ENCODE data around the gene FRAS1.
"Not testable (repeated sequence)": the region's sequence is repeated elsewhere in the genome, so short reads cannot be mapped to it uniquely, and the experiment has no call there.

The FRAS1 gene

DNA sequence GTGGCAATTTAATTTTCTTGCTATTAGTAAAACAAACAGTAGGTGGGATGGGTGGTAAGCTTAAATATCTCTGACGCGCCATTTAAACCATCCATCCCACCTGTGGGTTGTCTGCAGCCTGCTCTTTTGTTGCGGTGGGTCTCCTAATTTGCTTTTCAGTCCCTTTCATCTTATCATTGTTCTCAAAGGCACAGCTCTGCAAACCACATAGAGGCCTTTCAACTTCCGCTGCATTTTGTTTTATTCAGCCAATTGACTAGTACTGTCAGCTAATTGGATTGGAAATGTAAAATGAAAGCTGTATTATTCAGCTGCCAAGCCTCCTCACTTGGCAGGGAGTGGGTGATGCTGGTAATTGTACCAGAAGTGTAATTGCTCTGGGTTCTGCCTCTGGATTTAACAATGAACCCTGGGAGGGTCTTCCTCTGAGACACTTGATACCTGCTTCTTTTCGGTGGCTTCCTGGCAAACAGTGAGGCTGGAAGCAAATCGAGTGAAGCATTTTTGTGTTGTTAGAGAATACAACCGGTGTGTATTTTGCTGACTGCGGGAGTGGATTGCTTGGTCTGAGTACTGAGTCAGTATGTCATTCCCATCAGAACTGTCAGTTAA, 165.6 kb downstream of the FRAS1 start:
- DNase-seq, result no peak

- DNase-seq, result no peak
Measured at GRCh38 chr4:78225236-78225635, 168.1 kb downstream of the FRAS1 start.

DNA sequence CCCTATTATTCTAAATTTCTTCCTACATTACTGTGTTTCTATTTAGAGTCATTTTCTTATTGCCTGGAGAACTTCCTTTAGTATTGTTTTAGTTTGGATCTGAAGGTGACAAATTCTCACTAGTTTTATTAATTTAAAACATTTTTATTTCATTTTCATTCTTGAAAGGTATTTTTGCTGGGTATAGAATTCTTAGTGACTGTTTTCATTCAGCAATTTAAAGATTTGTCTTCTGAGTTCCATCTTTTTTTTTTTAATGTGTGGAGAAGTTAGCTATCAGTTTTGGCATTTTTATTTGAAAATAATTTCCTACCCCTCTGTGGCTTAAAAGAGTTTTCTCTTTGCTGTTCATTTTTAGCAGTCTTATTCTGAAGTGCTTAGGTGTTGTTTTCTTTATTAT, 169.2 kb downstream of the FRAS1 start:
- no peak for DNase-seq

- DNase-seq, result no peak
Measured at GRCh38 chr4:78227411-78228057, 170.4 kb downstream of the FRAS1 start.

DNA sequence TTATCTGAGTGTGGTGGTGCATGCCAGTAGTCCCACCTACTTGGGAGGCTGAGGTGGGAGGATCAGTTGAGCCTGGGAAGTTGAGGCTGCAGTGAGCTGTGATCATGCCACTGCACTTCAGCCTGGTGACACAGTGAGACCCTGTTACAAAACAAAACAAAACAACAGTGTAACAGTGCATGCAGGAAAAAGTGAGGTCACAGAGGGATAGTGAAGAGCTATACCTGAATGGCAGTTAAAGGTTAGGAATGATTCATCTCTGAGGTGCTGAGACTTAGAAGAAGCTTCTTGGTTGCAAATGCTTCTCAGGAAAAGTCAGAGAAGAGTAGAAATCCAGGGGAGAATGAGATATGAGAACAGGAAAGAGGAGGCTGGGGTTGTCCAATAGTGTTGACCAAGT, 178.7 kb downstream of the FRAS1 start:
- no peak for DNase-seq

DNA sequence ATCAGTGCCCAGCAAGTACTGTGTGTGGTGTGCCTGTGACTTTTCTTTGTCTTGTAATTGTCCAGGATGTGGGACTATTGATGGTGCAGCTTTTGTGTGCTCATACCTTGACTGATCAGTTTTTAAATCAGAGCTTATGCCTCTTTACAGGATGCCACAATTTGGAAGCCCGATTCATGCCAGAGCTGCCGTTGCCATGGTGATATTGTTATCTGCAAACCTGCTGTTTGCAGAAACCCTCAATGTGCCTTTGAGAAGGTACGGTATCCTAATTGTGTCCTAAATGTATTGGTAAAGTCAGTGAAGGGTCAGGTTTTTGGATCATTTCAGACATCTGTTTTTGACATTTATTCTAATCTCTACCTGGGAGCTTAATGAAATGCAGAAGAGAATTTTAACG, 180.2 kb downstream of the FRAS1 start:
- no peak for DNase-seq

DNA sequence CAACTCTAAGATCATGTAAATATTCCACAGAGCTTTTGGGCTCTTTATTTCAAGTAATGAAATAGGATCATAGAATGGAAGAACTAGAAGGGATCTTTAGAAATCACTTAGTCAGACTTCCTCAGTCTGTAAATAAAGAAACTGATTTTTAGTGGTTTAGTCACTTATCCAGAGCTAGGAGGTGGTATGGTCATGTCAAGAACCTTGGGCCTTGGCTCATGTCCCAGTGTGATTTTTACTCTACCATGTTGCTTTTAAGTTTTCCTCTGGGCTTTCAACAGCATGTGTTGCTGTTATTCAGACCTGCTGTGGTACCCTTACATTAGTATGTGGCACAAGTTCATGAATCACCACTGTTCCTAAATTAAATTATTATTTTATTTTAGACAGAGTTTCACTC, 184.9 kb downstream of the FRAS1 start:
- DNase-seq, result no peak

DNA sequence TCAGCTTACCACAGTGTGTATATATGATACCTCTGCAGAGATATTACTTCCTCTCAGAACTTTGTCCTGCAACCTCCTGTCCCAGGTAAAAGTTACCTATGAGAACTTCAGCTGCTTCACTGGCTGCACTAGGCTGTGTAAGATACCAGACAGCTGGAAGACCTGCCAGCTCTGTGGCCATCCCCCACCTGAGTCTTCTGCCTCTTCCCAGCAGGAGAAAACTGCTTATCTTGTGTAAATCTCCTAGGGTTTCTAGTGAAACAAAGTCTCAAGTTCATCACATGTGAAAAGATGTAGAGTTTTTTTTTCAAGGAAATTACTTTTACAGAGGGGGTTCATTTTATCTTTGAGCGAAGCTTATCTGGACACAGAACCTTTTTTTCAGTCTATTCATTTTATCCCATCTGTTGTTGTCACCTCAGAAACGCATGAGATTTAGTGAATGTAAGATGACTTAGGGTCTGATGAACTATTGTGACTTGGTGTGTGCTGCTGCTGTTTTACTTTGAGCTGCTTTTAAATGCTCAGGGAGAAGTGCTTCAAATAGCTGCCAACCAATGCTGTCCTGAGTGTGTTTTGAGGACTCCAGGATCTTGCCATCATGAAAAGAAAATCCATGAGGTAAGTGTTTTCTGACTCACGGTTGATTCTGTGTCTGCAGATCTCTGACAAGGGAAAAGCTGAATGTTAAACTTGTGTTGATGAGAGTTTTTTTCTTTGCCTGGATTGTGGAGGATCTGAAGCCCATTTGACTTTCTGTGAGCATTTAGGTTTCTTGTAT, 187.8 kb downstream of the FRAS1 start:
- no peak for DNase-seq

- DNase-seq, result no peak
Measured at GRCh38 chr4:78247536-78248285, 190.6 kb downstream of the FRAS1 start.

DNA sequence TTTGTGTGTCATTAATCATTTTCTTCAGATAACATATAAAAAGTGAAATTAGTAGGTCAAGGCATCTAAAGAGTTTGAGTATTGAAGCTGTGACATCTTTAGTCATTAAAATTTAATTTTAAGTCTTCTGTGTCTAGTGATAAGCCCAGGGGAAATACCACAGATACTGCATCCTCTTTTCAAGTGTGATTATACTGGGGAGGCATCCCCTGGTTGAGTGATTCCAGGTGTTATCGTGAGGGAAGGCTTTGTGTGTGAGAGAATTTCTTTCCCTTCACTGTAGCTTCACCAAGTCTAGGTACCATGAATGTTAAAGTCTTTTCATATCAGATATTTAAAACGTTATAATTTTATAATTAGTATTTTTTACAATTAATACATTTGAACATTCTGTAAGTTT, 193.4 kb downstream of the FRAS1 start:
- no peak for DNase-seq

DNA sequence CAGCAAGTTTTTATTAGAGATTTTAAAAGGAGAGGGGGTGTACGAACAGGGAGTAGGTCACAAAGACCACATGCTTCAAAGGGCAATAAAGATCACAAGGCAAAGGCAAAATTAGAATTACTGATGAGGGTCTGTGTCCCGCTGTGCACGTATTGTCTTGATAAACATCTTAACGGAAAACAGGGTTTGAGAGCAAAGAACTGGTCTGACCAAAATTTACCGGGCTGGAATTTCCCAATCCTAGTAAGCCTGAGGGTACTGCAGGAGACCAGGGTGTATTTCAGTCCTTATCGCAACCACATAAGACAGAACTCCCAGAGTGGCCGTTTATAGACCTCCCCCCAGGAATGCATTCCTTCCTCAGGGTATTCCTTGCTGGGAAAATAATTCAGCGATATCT, 195.7 kb downstream of the FRAS1 start:
- DNase-seq, result not testable (repeated sequence)

- DNase-seq, result no peak
Measured at GRCh38 chr4:78254893-78255292, 197.8 kb downstream of the FRAS1 start.

- DNase-seq, result no peak
Measured at GRCh38 chr4:78265006-78265405, 207.9 kb downstream of the FRAS1 start.

DNA sequence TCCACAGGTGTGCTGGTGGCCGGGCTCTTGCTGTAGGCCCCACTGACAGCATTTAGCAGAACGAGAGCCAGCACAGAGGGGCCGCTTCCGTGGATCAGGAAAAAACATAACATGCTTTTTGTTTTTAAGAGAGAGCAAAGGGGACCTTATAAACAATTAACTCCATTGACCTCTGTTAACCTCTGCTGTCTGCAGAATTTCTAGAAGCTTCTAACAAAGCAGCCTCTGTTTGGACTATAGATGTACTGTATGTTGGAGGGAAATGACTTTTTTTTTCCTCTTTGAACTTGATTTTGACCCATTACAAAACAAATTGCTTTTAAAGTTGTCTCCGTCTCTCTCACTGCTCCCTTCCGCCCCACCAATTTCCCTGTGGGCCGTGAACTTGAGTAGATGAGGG, 210.7 kb downstream of the FRAS1 start:
- DNase-seq, result no peak

- DNase-seq, result no peak
Measured at GRCh38 chr4:78268597-78268996, 211.5 kb downstream of the FRAS1 start.

- not testable (repeated sequence) for DNase-seq
Measured at GRCh38 chr4:78275450-78275849, 218.3 kb downstream of the FRAS1 start.

- DNase-seq, result no peak
Measured at GRCh38 chr4:78286281-78286680, 229.2 kb downstream of the FRAS1 start.

DNA sequence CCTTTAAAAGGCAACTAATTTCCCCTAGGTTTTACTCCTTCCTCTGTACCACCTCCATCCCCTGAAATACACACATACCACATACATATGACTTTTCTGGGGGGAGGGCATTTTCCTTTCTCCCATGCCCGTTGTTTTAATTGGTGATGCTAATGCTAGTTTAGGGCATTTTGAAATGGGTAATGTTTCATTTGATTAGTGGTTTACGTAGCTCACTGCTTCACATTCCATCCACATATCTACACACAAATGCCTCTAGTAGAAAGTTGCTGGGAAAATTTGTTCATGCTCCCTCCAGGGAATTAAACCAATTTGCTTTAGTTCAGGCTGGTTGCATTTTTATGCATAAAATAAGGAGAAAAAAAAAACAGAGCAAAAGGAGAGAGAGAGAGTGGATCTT, 231.2 kb downstream of the FRAS1 start:
- no peak for DNase-seq

- DNase-seq, result no peak
Measured at GRCh38 chr4:78291277-78291676, 234.2 kb downstream of the FRAS1 start.

DNA sequence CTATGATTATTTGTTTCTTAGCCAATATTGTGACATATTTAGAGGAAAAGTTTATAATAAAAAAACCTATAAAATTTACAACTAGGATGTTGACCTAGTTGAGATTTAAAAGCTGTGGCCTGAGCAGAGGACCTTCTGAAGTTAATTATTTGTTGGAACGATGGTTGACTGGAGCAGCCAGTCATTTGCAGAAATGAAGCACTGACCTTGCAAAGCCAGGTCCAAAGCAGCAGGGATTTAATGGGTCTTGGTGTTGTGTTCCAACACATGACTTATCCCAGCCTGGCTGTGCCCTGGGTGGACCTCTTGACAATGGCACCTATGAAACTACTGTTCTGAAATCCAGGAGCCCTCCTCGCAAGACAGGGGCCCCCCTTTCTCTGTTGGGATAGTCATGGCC, 235.2 kb downstream of the FRAS1 start:
- no peak for DNase-seq

GRCh38 chr4:78292856-78293255, 235.7 kb downstream of the FRAS1 start:
- DNase-seq, result no peak

DNA sequence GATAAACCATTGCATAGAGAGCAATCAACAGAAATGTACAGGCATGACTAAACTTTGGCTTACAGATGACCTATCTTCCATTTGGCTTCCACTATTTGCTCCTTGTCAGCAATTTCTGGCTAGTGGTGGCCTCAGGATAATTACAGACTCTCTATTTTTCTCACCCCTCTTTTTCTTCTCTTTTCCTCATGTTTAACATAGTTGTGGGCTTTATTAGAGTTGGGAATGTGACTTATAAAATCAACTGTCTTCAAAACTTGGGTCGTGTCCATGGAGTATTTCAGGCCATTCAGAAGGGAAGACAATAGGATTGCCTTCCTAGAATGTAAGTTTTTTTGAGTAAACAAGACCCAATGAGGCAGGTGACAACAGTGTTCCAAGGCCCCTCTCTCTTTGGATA, 236.2 kb downstream of the FRAS1 start:
- DNase-seq, result no peak

DNA sequence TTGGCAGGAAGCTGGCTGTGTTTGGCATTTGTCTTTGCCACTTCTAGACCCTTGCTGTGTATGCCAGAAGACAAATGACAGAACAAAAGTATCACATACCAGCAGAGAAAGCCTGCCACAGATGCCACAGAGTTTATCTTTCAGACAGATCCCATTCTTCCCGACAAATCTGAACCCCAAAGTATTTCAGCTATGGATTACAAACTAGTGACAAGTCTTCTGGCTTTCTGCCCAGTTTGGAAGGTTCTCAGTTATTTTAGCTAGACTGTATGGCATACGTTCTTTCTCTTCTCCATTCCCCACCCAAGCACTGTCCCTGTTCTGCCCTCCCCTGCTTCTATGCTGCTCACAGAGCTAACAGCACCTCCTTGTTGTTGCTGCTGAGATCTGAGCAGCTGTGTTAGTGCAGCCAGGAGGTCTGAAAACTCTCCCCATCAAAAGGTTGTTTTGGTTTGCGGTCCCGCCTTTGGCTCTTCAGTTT, 236.7 kb downstream of the FRAS1 start:
- DNase-seq, result no peak
